Measurements from ENCODE around the gene CDH13. TPM values are rescaled to one million over a fixed set of nuclear protein-coding genes. Genes with fewer than 3 reads are reported as not detected.

CDH13 gene
- total and polyA plus RNA-seq, 7 donors, result 6.1 to 30.7 (median 22.8) TPM

DNA sequence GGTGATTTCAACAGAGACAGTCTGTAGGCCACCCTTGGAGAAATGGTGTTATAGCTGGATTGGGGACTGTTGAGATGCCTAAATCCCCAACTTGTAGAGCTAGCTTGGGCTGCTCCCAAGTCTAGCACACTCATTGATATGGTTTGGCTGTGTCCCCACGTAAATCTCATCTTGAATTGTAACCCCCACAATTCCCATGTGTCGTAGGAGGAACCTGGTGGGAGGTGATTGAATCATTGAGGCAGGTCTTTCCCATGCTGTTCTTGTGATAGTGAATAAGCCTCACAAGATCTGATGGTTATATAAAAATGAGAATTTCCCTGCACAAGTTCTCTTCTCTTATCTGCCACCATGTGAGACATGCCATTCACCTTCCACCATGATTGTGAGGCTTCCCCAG lies 536.0 kb downstream of the CDH13 start:
- TF ChIP-seq CTCF (IDR thresholded peaks at IDR 0.05), result no peak
- Histone ChIP-seq H3K27me3 (ENCODE audit: insufficient read depth in 3 of 3, low read length in 2 of 3) (no peaks in the 10 kb centered on the region), H3K36me3 (ENCODE audit: insufficient read depth in 1 of 2, low read depth in 1 of 2) (no peaks in the 10 kb centered on the region), H3K27ac (no peak overlapping the region), H3K9me3 (no peaks in the 10 kb centered on the region), H3K4me1 (no peaks in the 10 kb centered on the region), H3K4me3 (no peak overlapping the region)
- DNase-seq (no peak), ATAC-seq (no peak)
- 90 to 92% (median 90%) methylated on average over 2 of the region's 2 CpGs for WGBS, 3 donors
- intact Hi-C loops (cut with DNase I), result no loop called here

GRCh38 chr16:83164816-83165215 lies 538.0 kb downstream of the CDH13 start:
- Histone ChIP-seq H3K27me3 (ENCODE audit: insufficient read depth in 3 of 3, low read length in 2 of 3) (no peaks in the 10 kb centered on the region), H3K4me3 (no peak overlapping the region), H3K9me3 (no peaks in the 10 kb centered on the region), H3K4me1 (no peaks in the 10 kb centered on the region), H3K36me3 (ENCODE audit: insufficient read depth in 1 of 2, low read depth in 1 of 2) (no peaks in the 10 kb centered on the region), H3K27ac (no peak overlapping the region)
- intact Hi-C loops (cut with DNase I), result no loop called here
- 86 to 94% (median 89%) methylated on average over 3 of the region's 3 CpGs for WGBS, 3 donors
- DNase-seq (no peak), ATAC-seq (no peak)
- TF ChIP-seq CTCF (IDR thresholded peaks at IDR 0.05), result no peak

DNA sequence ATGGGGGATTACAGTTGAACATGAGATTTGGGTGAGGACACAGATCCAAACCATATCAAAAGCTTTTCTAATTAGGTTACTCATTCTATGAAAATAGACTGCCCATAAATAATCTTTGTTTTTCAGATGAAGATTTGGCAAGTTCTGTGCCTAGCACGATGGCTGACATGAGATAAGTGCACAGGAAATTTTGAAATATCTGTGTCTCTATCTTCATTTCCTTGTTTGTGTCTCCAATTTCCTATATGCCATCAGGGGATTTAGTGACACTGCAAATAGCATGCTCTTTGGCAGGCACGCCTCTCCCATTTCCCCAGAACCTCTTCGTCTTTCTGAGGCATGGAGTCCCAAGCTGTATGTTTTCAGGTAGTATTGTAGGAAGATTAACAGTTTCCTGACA lies 544.6 kb downstream of the CDH13 start:
- intact Hi-C loops (cut with DNase I), result no loop called here
- H3K27me3 ChIP-seq (ENCODE audit: insufficient read depth in 3 of 3, low read length in 2 of 3), result no peaks in the 10 kb centered on the region

DNA sequence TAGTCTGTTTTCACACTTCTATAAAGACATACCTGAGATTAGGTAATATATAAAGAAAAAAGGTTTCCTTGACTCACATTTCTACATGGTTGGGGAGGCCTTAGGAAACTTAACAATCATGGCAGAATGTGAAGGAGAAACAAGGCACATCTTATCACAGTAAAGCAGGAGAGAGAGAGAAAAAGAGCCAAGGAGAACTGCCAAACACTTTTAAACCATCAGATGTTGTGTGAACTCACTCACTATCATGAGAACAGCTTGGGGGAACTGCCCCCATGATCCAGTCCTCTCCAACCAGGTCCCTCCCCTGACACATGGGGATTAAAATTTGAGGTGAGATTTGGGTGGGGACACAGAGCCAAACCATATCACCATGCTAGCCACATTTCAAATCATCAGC lies 547.9 kb downstream of the CDH13 start:
- H3K4me3 ChIP-seq, result no peak overlapping the region
- intact Hi-C loops (cut with DNase I), result no loop called here
- TF ChIP-seq CTCF (IDR thresholded peaks at IDR 0.05), result no peak
- no peaks in the 10 kb centered on the region for H3K36me3 ChIP-seq (ENCODE audit: insufficient read depth in 1 of 2, low read depth in 1 of 2)
- no peak for DNase-seq
- H3K27ac ChIP-seq, result no peak overlapping the region
- no peaks in the 10 kb centered on the region for H3K27me3 ChIP-seq (ENCODE audit: insufficient read depth in 3 of 3, low read length in 2 of 3)
- H3K9me3 ChIP-seq, result no peaks in the 10 kb centered on the region
- H3K4me1 ChIP-seq, result no peaks in the 10 kb centered on the region
- no peak for ATAC-seq

More for the DNA sequence above, 544.6 kb downstream of the CDH13 start:
- no peaks in the 10 kb centered on the region for H3K9me3 ChIP-seq
- ATAC-seq, result no peak
- no peak overlapping the region for H3K4me3 ChIP-seq
- DNase-seq, result no peak
- no peaks in the 10 kb centered on the region for H3K36me3 ChIP-seq (ENCODE audit: insufficient read depth in 1 of 2, low read depth in 1 of 2)
- H3K27ac ChIP-seq, result no peak overlapping the region
- WGBS, 3 donors, result 13 to 55% (median 15%) methylated on average over 3 of the region's 3 CpGs
- H3K4me1 ChIP-seq, result no peaks in the 10 kb centered on the region
- TF ChIP-seq CTCF (IDR thresholded peaks at IDR 0.05), result no peak

- no peaks in the 10 kb centered on the region for H3K9me3 ChIP-seq
- TF ChIP-seq CTCF (IDR thresholded peaks at IDR 0.05), result no peak
- H3K4me1 ChIP-seq, result no peaks in the 10 kb centered on the region
- WGBS, 3 donors, result 85 to 95% (median 94%) methylated on average over 4 of the region's 4 CpGs
- no peaks in the 10 kb centered on the region for H3K36me3 ChIP-seq (ENCODE audit: insufficient read depth in 1 of 2, low read depth in 1 of 2)
- no peak overlapping the region for H3K4me3 ChIP-seq
- H3K27ac ChIP-seq, result no peak overlapping the region
- H3K27me3 ChIP-seq (ENCODE audit: insufficient read depth in 3 of 3, low read length in 2 of 3), result no peaks in the 10 kb centered on the region
- no peak for DNase-seq
- intact Hi-C loops (cut with DNase I), result no loop called here
- no peak for ATAC-seq
These were observed 550.0 kb downstream of the CDH13 start for GRCh38 chr16:83176802-83177201.

All from psoas muscle (tissue), 8 donors.